GM12878 (cell line): ENCODE results near the gene STRN4. TPM values are rescaled to one million over a fixed set of nuclear protein-coding genes. Genes with fewer than 3 reads are reported as not detected.

Source experiments
- ATAC-seq: fragments of 200-7000 bp; cut with Tn5 transposase; 3 replicates; pipeline ENCODE4 v1.9.1; 2020; ENCODE audit warnings: mild to moderate bottlenecking, moderate library complexity
- BruUV-seq: library from RNA; stranded (reverse); fragments of 400-500 nt; replicated peaks from 2 replicates; lab custom pipeline; 2021; lab: Mats Ljungman, UMichigan
- CTCF ChIA-PET: fragments of 300-600 bp; sonication (Branson Sonifier 250); formaldehyde crosslinking; extraction: SDS; loops from one replicate; lab custom pipeline; 2021; ENCODE audit warnings: inconsistent platforms; lab: Yijun Ruan, JAX
- POLR2A ChIA-PET: fragments of 350-600 bp; formaldehyde crosslinking; extraction: SDS; loops from one replicate; lab custom pipeline; 2021; ENCODE audit warnings: inconsistent platforms; lab: Charles Lee
- RAD21 ChIA-PET: fragments of 300-600 bp; sonication (Branson Sonifier 250); formaldehyde crosslinking; loops from one replicate; lab custom pipeline; 2023; ENCODE audit warnings: antibody characterized with exemption; ENCODE audit not compliant: unreplicated experiment; lab: Charles Lee
- SMC1A ChIA-PET: fragments of 300-600 bp; sonication (Branson Sonifier 250); formaldehyde crosslinking; loops from one replicate; lab custom pipeline; 2023; ENCODE audit not compliant: unreplicated experiment, uncharacterized antibody; lab: Charles Lee
- DNase-seq: peaks from one replicate; pipeline ENCODE4 v3.0.0-alpha.2; 2011; ENCODE audit warnings: low read depth, low spot score
- FAIRE-seq: peaks from 3 replicates; lab custom pipeline; 2011; peaks lifted over from hg19 to GRCh38; lab: Jason Lieb, UNC
- H2AFZ ChIP-seq: 2 replicates; pipeline ENCODE4 v1.6.0; 2011; ENCODE audit warnings: low read depth, low read length, control low read depth; ENCODE audit not compliant: control insufficient read depth
- H3K27ac ChIP-seq: 2 replicates; pipeline ENCODE4 v1.5.1; 2011; ENCODE audit warnings: control low read depth; ENCODE audit not compliant: control insufficient read depth, insufficient read depth
- H3K27me3 ChIP-seq, 2 experiments: replicated peaks in 1 of 2; 2 replicates each; pipeline versions ENCODE4 v1.6.0 to v1.6.1; 2011; ENCODE audit warnings: low read length in 1 of 2; ENCODE audit not compliant: control insufficient read depth in 2 of 2, insufficient read depth in 2 of 2
- H3K36me3 ChIP-seq, 2 experiments: 2 replicates each; pipeline ENCODE4 v1.5.1; 2011; ENCODE audit warnings: low read length in 1 of 2; ENCODE audit not compliant: control insufficient read depth in 2 of 2, insufficient read depth in 2 of 2
- H3K4me1 ChIP-seq: 2 replicates; pipeline ENCODE4 v1.6.1; 2011; ENCODE audit warnings: mild to moderate bottlenecking, low read length, moderate library complexity, mixed read lengths; ENCODE audit not compliant: control insufficient read depth, insufficient read depth
- H3K4me2 ChIP-seq: 2 replicates; pipeline ENCODE4 v1.6.0; 2011; ENCODE audit warnings: control low read depth; ENCODE audit not compliant: control insufficient read depth, insufficient read depth
- H3K4me3 ChIP-seq: fragments of 200-600 bp; sonication (generic); 2 replicates; pipeline ENCODE4 v1.5.1; 2016
- H3K79me2 ChIP-seq: 2 replicates; pipeline ENCODE4 v1.6.0; 2011; ENCODE audit warnings: low read length; ENCODE audit not compliant: control insufficient read depth, insufficient read depth
- H3K9ac ChIP-seq: 2 replicates; pipeline ENCODE4 v1.8.0; 2011; ENCODE audit warnings: low read length, control low read depth, mixed read lengths; ENCODE audit not compliant: control insufficient read depth, insufficient read depth
- H3K9me3 ChIP-seq: replicated peaks from 3 replicates; pipeline ENCODE4 v1.5.1; 2011; ENCODE audit warnings: mild to moderate bottlenecking, low read length; ENCODE audit not compliant: control insufficient read depth, insufficient read depth
- H4K20me1 ChIP-seq: 2 replicates; pipeline ENCODE4 v1.6.0; 2011; ENCODE audit not compliant: control insufficient read depth, insufficient read depth
- FOXK2 ChIP-seq: fragments of 450-650 bp; IDR thresholded peaks from 2 replicates; pipeline ENCODE4 v1.6.1; 2017; ENCODE audit warnings: mild to moderate bottlenecking, moderate library complexity
- HDAC2 ChIP-seq: fragments of 200-600 bp; sonication (generic); IDR thresholded peaks from 2 replicates; pipeline ENCODE4 v1.6.1; 2017
- NKRF ChIP-seq: fragments of 450-650 bp; conservative IDR thresholded peaks from 2 replicates; pipeline ENCODE4 v1.6.1; 2017; ENCODE audit warnings: mild to moderate bottlenecking, moderate library complexity
- ZNF384 ChIP-seq: IDR thresholded peaks from 2 replicates; pipeline ENCODE4 v1.6.1; 2012; ENCODE audit warnings: low read depth, mild to moderate bottlenecking, low read length, improper control_type of control experiment, borderline replicate concordance
- WGBS: methylation state at CpG from one replicate; pipeline ENCODE4 v1.1.6; 2016; ENCODE audit warnings: low lambda C conversion rate; ENCODE audit not compliant: insufficient replicate concordance, insufficient coverage; ENCODE audit errors: missing lambda C conversion rate; 5-methylcytosine and 5-hydroxymethylcytosine counted together
- in situ Hi-C: fragments of 300-500 bp; cut with MboI; formaldehyde crosslinking; loops from 9 replicates; pipeline ENCODE4 v1.14.3; 2018; ENCODE audit warnings: mixed read lengths
- intact Hi-C: fragments of 100-400 bp; cut with micrococcal nuclease; formaldehyde crosslinking; loops from one replicate; pipeline ENCODE4 v1.14.2; 2022; ENCODE audit not compliant: unreplicated experiment
- polyA plus RNA-seq, 11 experiments: library from polyadenylated mRNA; depleted of rRNA in 4 of 11; unstranded in 6 of 11; stranded (reverse) in 5 of 11; fragments of >200 nt; fragmentation: Nextera tagmentation in 4 of 11; fragmentation: Illumina TruSeq in 1 of 11; extraction: Ambion mirVana in 4 of 11; extraction: Trizol in 1 of 11; gene quantifications; 1 replicate in 1 of 11; 2 replicates in 10 of 11; pipeline versions ENCODE4 v1.2.1 to v1.2.3, GENCODE V29; 2011 to 2016; ENCODE audit warnings: inconsistent platforms in 2 of 11, missing spikeins in 2 of 11, low read depth in 1 of 11
- total RNA-seq, 4 experiments: library from RNA; depleted of rRNA in 3 of 4; stranded (reverse); fragments of >200 nt in 3 of 4; fragmentation: Illumina TruSeq in 1 of 4; extraction: Trizol in 1 of 4; gene quantifications; 2 replicates each; pipeline versions ENCODE4 v1.2.1 to v1.2.3, GENCODE V29; 2013 to 2021

The STRN4 gene
- total and polyA plus RNA-seq, 10 of the 15 experiments (the other 5 are each of a cell fraction or from before 2014, with no cell fraction given): 0.42 to 62.8 (median 22.5) TPM

GRCh38 chr19:46726971-46727501 is 19.2 kb downstream of the STRN4 start:
- H3K27ac ChIP-seq: no peak overlapping the region
- 95% methylated on average over 10 of the region's 14 CpGs for WGBS
- H3K9ac ChIP-seq: no peak overlapping the region
- peaks cover 3% of the 10 kb centered on the region; the same call in 1 of the 2 replicates for H3K79me2 ChIP-seq
- H3K4me3 ChIP-seq: no peak overlapping the region
- no peak for TF ChIP-seq FOXK2
- no peak for TF ChIP-seq NKRF
- TF ChIP-seq HDAC2: no peak
- TF ChIP-seq ZNF384: no peak
- H3K4me2 ChIP-seq: no peak overlapping the region
- in situ Hi-C loops (no loop called here), intact Hi-C loops (loop anchor here (5.0 kb wide), 1 partner anchor 35 kb away; no protein-coding TSS in a partner anchor)
- DNase-seq (no peak), FAIRE-seq (no peak), ATAC-seq (no peak)
- peaks cover 9% of the 10 kb centered on the region for H3K4me1 ChIP-seq
- BruUV-seq: no TSS peak
- ChIA-PET RAD21 (interaction anchor here (0.7 to 1.1 kb wide), 3 partner anchors 22 to 68 kb away, joined by 3 to 4 read pairs (median 3); no protein-coding TSS in a partner anchor), CTCF (interaction anchor here (0.5 to 6.0 kb wide), 7 partner anchors 12 to 170 kb away, joined by 3 to 78 read pairs (median 10); partner anchors contain the start of genes DACT3 and PRKD2), SMC1A (no interaction called here), POLR2A (no interaction called here)
- peaks cover 39 to 80% of the 10 kb centered on the region in 2 experiments; a peak in 3 of 4 replicates for H3K36me3 ChIP-seq
- H3K9me3 ChIP-seq: no peaks in the 10 kb centered on the region
- no peaks in the 10 kb centered on the region; the same call in none of the 2 replicates for H4K20me1 ChIP-seq
- no peaks in the 10 kb centered on the region for H3K27me3 ChIP-seq
- no peak overlapping the region for H2AFZ ChIP-seq
